ENCODE results near the gene NFIX. TPM values are rescaled to one million over a fixed set of nuclear protein-coding genes. Genes with fewer than 3 reads are reported as not detected.

NFIX gene
- total and polyA plus RNA-seq, 2 of the 13 experiments (the other 11 are each of a cell fraction or from before 2014, with no cell fraction given), result 3.4 to 5.4 TPM

DNA sequence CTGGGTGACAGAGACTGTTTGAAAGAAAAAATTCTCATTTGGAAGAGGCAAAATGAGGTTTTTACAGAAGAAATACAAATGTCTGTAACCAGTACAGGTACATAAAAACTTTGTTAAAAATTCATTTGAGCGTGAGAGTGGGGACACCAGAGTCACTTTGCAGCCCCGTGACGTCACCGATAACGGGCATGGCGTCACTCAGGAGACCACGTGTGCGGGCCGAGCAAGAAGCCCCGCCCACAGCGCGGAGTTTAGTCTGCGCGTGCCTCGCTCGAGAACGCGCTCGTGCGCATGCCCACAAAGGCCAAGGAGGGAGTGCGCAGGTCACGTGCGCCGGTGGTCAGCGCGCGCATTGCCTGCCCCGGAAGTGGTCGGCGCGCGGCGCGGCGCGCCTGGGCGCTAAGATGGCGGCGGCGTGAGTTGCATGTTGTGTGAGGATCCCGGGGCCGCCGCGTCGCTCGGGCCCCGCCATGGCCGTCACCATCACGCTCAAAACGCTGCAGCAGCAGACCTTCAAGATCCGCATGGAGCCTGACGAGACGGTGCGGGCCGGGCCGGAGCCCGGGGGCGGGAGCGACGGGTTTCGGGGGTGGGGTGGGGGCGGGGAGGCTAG is 49.7 kb upstream of the NFIX start, which contains the start of gene RAD23A (continued):
- TF ChIP-seq, protein P1, sequence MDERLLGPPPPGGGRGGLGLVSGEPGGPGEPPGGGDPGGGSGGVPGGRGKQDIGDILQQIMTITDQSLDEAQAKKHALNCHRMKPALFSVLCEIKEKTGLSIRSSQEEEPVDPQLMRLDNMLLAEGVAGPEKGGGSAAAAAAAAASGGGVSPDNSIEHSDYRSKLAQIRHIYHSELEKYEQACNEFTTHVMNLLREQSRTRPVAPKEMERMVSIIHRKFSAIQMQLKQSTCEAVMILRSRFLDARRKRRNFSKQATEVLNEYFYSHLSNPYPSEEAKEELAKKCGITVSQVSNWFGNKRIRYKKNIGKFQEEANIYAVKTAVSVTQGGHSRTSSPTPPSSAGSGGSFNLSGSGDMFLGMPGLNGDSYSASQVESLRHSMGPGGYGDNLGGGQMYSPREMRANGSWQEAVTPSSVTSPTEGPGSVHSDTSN (CRISPR knock-in tag; IDR thresholded peaks at IDR 0.05), result no peak
- TF ChIP-seq ZNF552 (CRISPR knock-in tag; IDR thresholded peaks at IDR 0.05; ENCODE audit: borderline replicate concordance), result peak; percentile 42; the same call in 1 of the 2 replicates
- peak; percentile 80 for TF ChIP-seq POGZ (CRISPR knock-in tag; IDR thresholded peaks at IDR 0.05)
- TF ChIP-seq GFI1 (CRISPR knock-in tag; IDR thresholded peaks at IDR 0.05; ENCODE audit: borderline replicate concordance), result peak; percentile 8; the same call in 1 of the 2 replicates
- TF ChIP-seq, protein P2, sequence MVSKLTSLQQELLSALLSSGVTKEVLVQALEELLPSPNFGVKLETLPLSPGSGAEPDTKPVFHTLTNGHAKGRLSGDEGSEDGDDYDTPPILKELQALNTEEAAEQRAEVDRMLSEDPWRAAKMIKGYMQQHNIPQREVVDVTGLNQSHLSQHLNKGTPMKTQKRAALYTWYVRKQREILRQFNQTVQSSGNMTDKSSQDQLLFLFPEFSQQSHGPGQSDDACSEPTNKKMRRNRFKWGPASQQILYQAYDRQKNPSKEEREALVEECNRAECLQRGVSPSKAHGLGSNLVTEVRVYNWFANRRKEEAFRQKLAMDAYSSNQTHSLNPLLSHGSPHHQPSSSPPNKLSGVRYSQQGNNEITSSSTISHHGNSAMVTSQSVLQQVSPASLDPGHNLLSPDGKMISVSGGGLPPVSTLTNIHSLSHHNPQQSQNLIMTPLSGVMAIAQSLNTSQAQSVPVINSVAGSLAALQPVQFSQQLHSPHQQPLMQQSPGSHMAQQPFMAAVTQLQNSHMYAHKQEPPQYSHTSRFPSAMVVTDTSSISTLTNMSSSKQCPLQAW (CRISPR knock-in tag; IDR thresholded peaks at IDR 0.05), result peak; percentile 55; the same call in 1 of the 2 replicates
- TF ChIP-seq ZNF766 (CRISPR knock-in tag; IDR thresholded peaks at IDR 0.05; ENCODE audit: borderline replicate concordance), result peak; percentile 58; the same call in 1 of the 2 replicates
- TF ChIP-seq, protein P3, sequence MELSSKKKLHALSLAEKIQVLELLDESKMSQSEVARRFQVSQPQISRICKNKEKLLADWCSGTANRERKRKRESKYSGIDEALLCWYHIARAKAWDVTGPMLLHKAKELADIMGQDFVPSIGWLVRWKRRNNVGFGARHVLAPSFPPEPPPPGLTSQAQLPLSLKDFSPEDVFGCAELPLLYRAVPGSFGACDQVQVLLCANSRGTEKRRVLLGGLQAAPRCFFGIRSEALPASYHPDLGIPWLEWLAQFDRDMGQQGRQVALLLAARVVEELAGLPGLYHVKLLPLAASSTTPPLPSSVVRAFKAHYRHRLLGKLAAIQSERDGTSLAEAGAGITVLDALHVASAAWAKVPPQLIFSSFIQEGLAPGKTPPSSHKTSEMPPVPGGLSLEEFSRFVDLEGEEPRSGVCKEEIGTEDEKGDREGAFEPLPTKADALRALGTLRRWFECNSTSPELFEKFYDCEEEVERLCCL (CRISPR knock-in tag; IDR thresholded peaks at IDR 0.05; ENCODE audit: borderline replicate concordance), result 0 out of 2 replicates have a peak, but pooled peaks have one; percentile 57
- TF ChIP-seq ZNF331 (CRISPR knock-in tag; IDR thresholded peaks at IDR 0.05), result peak; percentile 71; the same call in 1 of the 2 replicates
- TF ChIP-seq ZNF790 (CRISPR knock-in tag; IDR thresholded peaks at IDR 0.05; ENCODE audit: borderline replicate concordance), result no peak
- TF ChIP-seq, protein P4, sequence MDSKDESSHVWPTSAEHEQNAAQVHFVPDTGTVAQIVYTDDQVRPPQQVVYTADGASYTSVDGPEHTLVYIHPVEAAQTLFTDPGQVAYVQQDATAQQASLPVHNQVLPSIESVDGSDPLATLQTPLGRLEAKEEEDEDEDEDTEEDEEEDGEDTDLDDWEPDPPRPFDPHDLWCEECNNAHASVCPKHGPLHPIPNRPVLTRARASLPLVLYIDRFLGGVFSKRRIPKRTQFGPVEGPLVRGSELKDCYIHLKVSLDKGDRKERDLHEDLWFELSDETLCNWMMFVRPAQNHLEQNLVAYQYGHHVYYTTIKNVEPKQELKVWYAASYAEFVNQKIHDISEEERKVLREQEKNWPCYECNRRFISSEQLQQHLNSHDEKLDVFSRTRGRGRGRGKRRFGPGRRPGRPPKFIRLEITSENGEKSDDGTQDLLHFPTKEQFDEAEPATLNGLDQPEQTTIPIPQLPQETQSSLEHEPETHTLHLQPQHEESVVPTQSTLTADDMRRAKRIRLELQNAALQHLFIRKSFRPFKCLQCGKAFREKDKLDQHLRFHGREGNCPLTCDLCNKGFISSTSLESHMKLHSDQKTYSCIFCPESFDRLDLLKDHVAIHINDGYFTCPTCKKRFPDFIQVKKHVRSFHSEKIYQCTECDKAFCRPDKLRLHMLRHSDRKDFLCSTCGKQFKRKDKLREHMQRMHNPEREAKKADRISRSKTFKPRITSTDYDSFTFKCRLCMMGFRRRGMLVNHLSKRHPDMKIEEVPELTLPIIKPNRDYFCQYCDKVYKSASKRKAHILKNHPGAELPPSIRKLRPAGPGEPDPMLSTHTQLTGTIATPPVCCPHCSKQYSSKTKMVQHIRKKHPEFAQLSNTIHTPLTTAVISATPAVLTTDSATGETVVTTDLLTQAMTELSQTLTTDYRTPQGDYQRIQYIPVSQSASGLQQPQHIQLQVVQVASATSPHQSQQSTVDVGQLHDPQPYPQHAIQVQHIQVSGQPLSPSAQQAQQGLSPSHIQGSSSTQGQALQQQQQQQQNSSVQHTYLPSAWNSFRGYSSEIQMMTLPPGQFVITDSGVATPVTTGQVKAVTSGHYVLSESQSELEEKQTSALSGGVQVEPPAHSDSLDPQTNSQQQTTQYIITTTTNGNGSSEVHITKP (CRISPR knock-in tag; IDR thresholded peaks at IDR 0.05; ENCODE audit: low read depth), result no peak
- TF ChIP-seq ZNF441 (CRISPR knock-in tag; IDR thresholded peaks at IDR 0.05; ENCODE audit: borderline replicate concordance), result peak; percentile 100
- 0 out of 2 replicates have a peak, but pooled peaks have one; percentile 35 for TF ChIP-seq MEIS1 (CRISPR knock-in tag; IDR thresholded peaks at IDR 0.05; ENCODE audit: borderline replicate concordance)
- TF ChIP-seq, protein P5, sequence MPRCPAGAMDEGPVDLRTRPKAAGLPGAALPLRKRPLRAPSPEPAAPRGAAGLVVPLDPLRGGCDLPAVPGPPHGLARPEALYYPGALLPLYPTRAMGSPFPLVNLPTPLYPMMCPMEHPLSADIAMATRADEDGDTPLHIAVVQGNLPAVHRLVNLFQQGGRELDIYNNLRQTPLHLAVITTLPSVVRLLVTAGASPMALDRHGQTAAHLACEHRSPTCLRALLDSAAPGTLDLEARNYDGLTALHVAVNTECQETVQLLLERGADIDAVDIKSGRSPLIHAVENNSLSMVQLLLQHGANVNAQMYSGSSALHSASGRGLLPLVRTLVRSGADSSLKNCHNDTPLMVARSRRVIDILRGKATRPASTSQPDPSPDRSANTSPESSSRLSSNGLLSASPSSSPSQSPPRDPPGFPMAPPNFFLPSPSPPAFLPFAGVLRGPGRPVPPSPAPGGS (CRISPR knock-in tag; IDR thresholded peaks at IDR 0.05), result no peak
- 0 out of 2 replicates have a peak, but pooled peaks have one; percentile 31 for TF ChIP-seq ZNF556 (CRISPR knock-in tag; IDR thresholded peaks at IDR 0.05; ENCODE audit: borderline replicate concordance)
- no peak for TF ChIP-seq REL (CRISPR knock-in tag; conservative IDR thresholded peaks at IDR 0.05)
- no peak; the same call in 1 of the 2 replicates for TF ChIP-seq NFKBIZ (CRISPR knock-in tag; IDR thresholded peaks at IDR 0.05)
- TF ChIP-seq, protein P6, sequence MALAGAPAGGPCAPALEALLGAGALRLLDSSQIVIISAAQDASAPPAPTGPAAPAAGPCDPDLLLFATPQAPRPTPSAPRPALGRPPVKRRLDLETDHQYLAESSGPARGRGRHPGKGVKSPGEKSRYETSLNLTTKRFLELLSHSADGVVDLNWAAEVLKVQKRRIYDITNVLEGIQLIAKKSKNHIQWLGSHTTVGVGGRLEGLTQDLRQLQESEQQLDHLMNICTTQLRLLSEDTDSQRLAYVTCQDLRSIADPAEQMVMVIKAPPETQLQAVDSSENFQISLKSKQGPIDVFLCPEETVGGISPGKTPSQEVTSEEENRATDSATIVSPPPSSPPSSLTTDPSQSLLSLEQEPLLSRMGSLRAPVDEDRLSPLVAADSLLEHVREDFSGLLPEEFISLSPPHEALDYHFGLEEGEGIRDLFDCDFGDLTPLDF (CRISPR knock-in tag; IDR thresholded peaks at IDR 0.05), result peak; percentile 99
- peak; percentile 94 for TF ChIP-seq DMAP1 (CRISPR knock-in tag; IDR thresholded peaks at IDR 0.05)
